Fibroblast of lung (primary cell): ENCODE data around the gene CTAG1A. TPM values are rescaled to one million over a fixed set of nuclear protein-coding genes. Genes with fewer than 3 reads are reported as not detected.
"Not testable (repeated sequence)": the region's sequence is repeated elsewhere in the genome, so short reads cannot be mapped to it uniquely, and the experiment has no call there.

Source experiments
- DNase-seq, 2 donors: peaks; one replicate each; pipeline versions ENCODE4 v3.0.0 to v3.0.0-alpha.2; 2010; ENCODE audit warnings: low read depth in 2 of 2
- H2AFZ ChIP-seq: 2 replicates; pipeline ENCODE4 v1.5.1; 2012; ENCODE audit warnings: low read length, control low read depth, inconsistent platforms
- H3K27ac ChIP-seq: 2 replicates; pipeline ENCODE4 v1.5.1; 2011; ENCODE audit warnings: low read length, control low read depth; ENCODE audit not compliant: insufficient read depth
- H3K27me3 ChIP-seq: 2 replicates; pipeline ENCODE4 v1.5.1; 2011; ENCODE audit warnings: mild to moderate bottlenecking, low read length; ENCODE audit not compliant: control insufficient read depth, insufficient read depth
- H3K36me3 ChIP-seq: 2 replicates; pipeline ENCODE4 v1.5.1; 2011; ENCODE audit warnings: low read length; ENCODE audit not compliant: control insufficient read depth, insufficient read depth
- H3K4me1 ChIP-seq: 2 replicates; pipeline ENCODE4 v1.5.1; 2011; ENCODE audit warnings: low read length; ENCODE audit not compliant: control insufficient read depth, insufficient read depth; ENCODE audit errors: extremely low read depth
- H3K4me2 ChIP-seq: 2 replicates; pipeline ENCODE4 v1.5.1; 2011; ENCODE audit warnings: low read length, control low read depth; ENCODE audit not compliant: insufficient read depth; ENCODE audit errors: extremely low read depth
- H3K4me3 ChIP-seq, 4 experiments: fragments of 200-600 bp in 1 of 4; sonication (generic) in 1 of 4; replicated peaks in 1 of 4; 2 replicates each; pipeline ENCODE4 v1.5.1; 2011 to 2016; ENCODE audit warnings: low read length in 4 of 4, low read depth in 3 of 4, mild to moderate bottlenecking in 3 of 4, control low read depth in 2 of 4, inconsistent platforms in 1 of 4, mixed read lengths in 1 of 4; ENCODE audit not compliant: insufficient read depth in 1 of 4; ENCODE audit errors: control extremely low read depth in 1 of 4
- H3K79me2 ChIP-seq: 2 replicates; pipeline ENCODE4 v1.5.1; 2012; ENCODE audit warnings: mild to moderate bottlenecking, low read length, inconsistent platforms; ENCODE audit not compliant: control insufficient read depth, insufficient read depth
- H3K9ac ChIP-seq: 2 replicates; pipeline ENCODE4 v1.5.1; 2011; ENCODE audit warnings: mild to moderate bottlenecking, low read length, control low read depth; ENCODE audit not compliant: insufficient read depth
- H3K9me3 ChIP-seq: 2 replicates; pipeline ENCODE4 v1.5.1; 2012; ENCODE audit warnings: low read depth, low read length; ENCODE audit not compliant: control insufficient read depth, insufficient read depth
- H4K20me1 ChIP-seq: 2 replicates; pipeline ENCODE4 v1.5.1; 2011; ENCODE audit warnings: low read length; ENCODE audit not compliant: control insufficient read depth, insufficient read depth; ENCODE audit errors: extremely low read depth
- CTCF ChIP-seq, 2 donors: IDR thresholded peaks in 1 of 2; conservative IDR thresholded peaks in 1 of 2; 1 replicate in 1 of 2; 2 replicates in 1 of 2; pipeline ENCODE4 v1.5.1; 2011 to 2012; ENCODE audit warnings: low read length in 2 of 2, control low read depth in 1 of 2, inconsistent platforms in 1 of 2, low read depth in 1 of 2, mild to moderate bottlenecking in 1 of 2
- EZH2 ChIP-seq: IDR thresholded peaks from 2 replicates; pipeline ENCODE4 v1.5.1; 2012; ENCODE audit warnings: low read length, control low read depth, mild to moderate bottlenecking; ENCODE audit errors: missing control alignments
- polyA minus RNA-seq: library from RNA; depleted of rRNA, polyadenylated mRNA; stranded (reverse); fragments of >200 nt; gene quantifications from 2 replicates; pipeline ENCODE4 v1.2.3, GENCODE V29; 2011; ENCODE audit warnings: low replicate concordance
- polyA plus RNA-seq, 2 donors: library from polyadenylated mRNA; depleted of rRNA in 1 of 2; stranded (reverse) in 1 of 2; unstranded in 1 of 2; fragments of >200 nt; gene quantifications; 2 replicates each; pipeline ENCODE4 v1.2.1, GENCODE V29; 2011 to 2012; ENCODE audit warnings: missing spikeins in 1 of 2
- total RNA-seq: library from RNA; depleted of rRNA; stranded (reverse); fragments of >200 nt; gene quantifications from 2 replicates; pipeline ENCODE4 v1.2.1, GENCODE V29; 2014

Gene CTAG1A
- total RNA-seq (not detected in 2 replicates), polyA plus RNA-seq (not detected in 2 replicates), polyA minus RNA-seq (not detected in 2 replicates)
- not detected in 2 replicates for polyA plus RNA-seq (2012)

- not testable (repeated sequence) for DNase-seq, H3K27ac ChIP-seq, H3K27me3 ChIP-seq, H3K9me3 ChIP-seq, H4K20me1 ChIP-seq, H3K4me3 ChIP-seq, H3K4me2 ChIP-seq, H3K36me3 ChIP-seq, H3K4me1 ChIP-seq, H3K9ac ChIP-seq, H2AFZ ChIP-seq, H3K79me2 ChIP-seq
Observed at GRCh38 chrX:154584585-154585183, at the start of gene CTAG1A. Gene CTAG1A, plus strand, starts transcription at chrX:154585133. Its CDS starts 74 bp downstream, at chrX:154585207.

GRCh38 chrX:154535892-154536291, 49.0 kb upstream of the CTAG1A start:
- Histone ChIP-seq H3K4me2 (no peak overlapping the region), H4K20me1 (no peaks in the 10 kb centered on the region), H3K4me3 (no peak overlapping the region), H3K79me2 (peaks cover 6% of the 10 kb centered on the region), H2AFZ (no peak overlapping the region), H3K9me3 (no peaks in the 10 kb centered on the region), H3K4me1 (peaks cover 2% of the 10 kb centered on the region), H3K36me3 (peaks cover 24% of the 10 kb centered on the region), H3K27ac (no peak overlapping the region), H3K9ac (no peak overlapping the region), H3K27me3 (no peaks in the 10 kb centered on the region)
- TF ChIP-seq CTCF (conservative IDR thresholded peaks at IDR 0.05 in 1 of 2, IDR thresholded peaks at IDR 0.05 in 1 of 2; ENCODE audit: low read depth in 1 of 2, low read length in 2 of 2), result no peak
- no peak for DNase-seq

GRCh38 chrX:154539077-154539476, 45.9 kb upstream of the CTAG1A start:
- Histone ChIP-seq H3K9ac (no peak overlapping the region), H3K36me3 (peaks cover 16% of the 10 kb centered on the region), H3K4me2 (no peak overlapping the region), H3K27ac (no peak overlapping the region), H3K4me3 (no peak overlapping the region), H3K27me3 (no peaks in the 10 kb centered on the region), H3K9me3 (no peaks in the 10 kb centered on the region), H3K4me1 (peaks cover 13% of the 10 kb centered on the region), H4K20me1 (no peaks in the 10 kb centered on the region), H2AFZ (no peak overlapping the region), H3K79me2 (peaks cover 13% of the 10 kb centered on the region)
- no peak for TF ChIP-seq EZH2
- TF ChIP-seq CTCF (conservative IDR thresholded peaks at IDR 0.05 in 1 of 2, IDR thresholded peaks at IDR 0.05 in 1 of 2; ENCODE audit: low read depth in 1 of 2, low read length in 2 of 2), result no peak
- no peak for DNase-seq

GRCh38 chrX:154540365-154540764, 44.6 kb upstream of the CTAG1A start:
- not testable (repeated sequence) for H2AFZ ChIP-seq, H3K27me3 ChIP-seq, H4K20me1 ChIP-seq, H3K4me3 ChIP-seq, H3K4me2 ChIP-seq, H3K27ac ChIP-seq, DNase-seq, H3K9ac ChIP-seq, H3K9me3 ChIP-seq
- Histone ChIP-seq H3K36me3 (peaks cover 14% of the 10 kb centered on the region), H3K79me2 (peaks cover 21% of the 10 kb centered on the region), H3K4me1 (peaks cover 11% of the 10 kb centered on the region)
